Measurements from ENCODE around the gene MYT1.
A peak's percentile ranks its signal among the peaks of the same experiment; 100 is the strongest.

MYT1 gene

GRCh38 chr20:64155258-64156135 is 8.8 kb upstream of the MYT1 start:
- no peak for DNase-seq

DNA sequence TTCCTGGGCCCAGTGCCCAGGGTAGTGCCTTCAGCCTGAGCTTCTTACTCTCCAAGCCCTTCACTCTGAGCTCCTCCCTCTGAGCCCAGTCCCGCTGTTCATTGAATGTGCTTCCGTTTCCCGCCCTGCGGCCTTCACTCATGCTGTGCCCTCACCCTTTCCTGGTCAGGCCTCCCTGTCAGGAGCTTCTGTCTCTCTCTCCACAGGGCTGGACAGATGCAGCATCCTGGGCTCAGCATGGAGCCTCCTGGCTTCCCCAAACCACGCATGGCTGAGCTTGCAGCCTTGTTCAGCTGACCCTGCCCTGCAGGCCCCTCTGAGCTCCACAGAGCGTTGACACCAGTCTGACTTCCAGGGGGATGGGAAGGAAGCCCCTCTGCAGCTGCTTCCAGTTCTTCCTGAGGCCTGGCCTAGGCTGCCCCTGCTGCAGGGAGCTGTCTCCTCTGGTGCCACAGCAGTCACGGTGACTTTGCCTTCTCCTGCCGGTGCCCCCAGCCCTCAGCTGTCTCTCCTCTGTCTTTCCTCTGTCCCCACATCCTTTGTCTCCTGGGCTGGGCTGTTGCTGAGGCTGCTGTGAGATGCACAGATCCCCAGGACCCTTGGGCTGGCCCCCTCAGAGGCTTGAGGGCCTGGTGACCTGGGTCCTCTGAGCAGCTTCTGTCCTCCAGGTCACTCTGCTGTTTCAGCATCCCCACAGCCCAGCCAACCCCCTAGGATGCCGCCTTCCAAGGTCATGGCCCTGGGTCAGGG is 7.9 kb upstream of the MYT1 start:
- no peak for DNase-seq

- no peak for DNase-seq
Measured at GRCh38 chr20:64156886-64157875, 7.1 kb upstream of the MYT1 start.

GRCh38 chr20:64157878-64158277 is 6.4 kb upstream of the MYT1 start:
- no peak for DNase-seq

GRCh38 chr20:64158346-64159285 is 5.6 kb upstream of the MYT1 start:
- DNase-seq: no peak

GRCh38 chr20:64159286-64159680 is 5.0 kb upstream of the MYT1 start:
- DNase-seq: no peak

DNA sequence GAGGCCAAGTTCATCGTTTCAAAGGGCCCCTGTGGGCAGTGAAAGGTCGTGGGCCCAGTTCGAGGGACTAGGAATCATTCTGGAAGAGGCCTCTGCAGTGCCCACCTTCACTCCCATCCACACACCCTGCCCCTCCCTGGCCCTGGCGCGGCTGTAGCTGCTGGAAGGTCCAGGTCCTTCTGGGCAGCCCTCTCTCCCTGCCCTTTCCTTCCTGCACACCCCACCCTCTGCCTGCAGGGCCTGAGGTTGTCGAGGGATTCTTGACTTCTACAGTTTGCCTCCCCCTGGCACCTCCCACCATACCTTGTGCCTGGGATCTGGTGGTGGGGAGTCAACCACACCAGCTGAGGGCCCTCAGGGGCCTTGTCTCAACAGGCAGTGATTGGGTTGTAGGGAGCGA is 4.5 kb upstream of the MYT1 start:
- no peak for DNase-seq

GRCh38 chr20:64160118-64160517 is 4.1 kb upstream of the MYT1 start:
- DNase-seq: no peak

- DNase-seq: no peak
Measured at GRCh38 chr20:64160526-64161355, 3.5 kb upstream of the MYT1 start.

GRCh38 chr20:64161356-64162238 is 2.7 kb upstream of the MYT1 start:
- DNase-seq: peak; percentile 73

DNA sequence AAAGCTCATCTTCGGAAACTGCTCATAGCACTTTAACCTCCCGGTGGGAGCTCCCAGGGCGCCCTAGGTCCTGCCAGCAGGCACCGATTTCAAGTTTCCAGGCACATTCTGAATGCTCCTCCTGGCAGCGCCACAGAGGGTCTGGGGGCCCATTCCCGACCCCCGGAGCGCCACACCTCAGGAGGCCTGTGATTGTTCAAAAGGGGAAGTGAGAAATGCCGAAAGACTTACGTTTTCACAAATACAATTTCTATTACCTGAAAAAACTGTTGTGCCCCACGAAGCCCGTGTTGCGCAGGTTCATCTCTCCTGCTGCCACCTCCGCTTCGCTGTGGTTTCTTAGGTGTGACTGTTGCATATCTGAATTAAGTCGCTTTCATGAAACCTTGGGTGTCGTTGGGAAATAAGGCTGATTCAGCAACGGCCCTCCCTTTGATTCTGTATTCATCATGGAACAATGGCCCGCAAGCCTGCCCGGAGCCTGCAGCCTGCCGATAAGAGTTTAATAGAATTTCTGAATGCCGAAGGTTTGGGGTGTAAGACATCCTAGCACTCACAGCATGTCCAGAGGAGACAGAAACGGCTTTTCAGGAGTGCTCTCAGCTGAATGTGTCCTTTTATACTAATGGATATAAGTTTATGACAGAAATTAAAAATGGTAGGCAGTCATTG is 1.9 kb upstream of the MYT1 start:
- no peak for DNase-seq

- DNase-seq: no peak
Measured at GRCh38 chr20:64163776-64164122, 503 bp upstream of the MYT1 start.

DNA sequence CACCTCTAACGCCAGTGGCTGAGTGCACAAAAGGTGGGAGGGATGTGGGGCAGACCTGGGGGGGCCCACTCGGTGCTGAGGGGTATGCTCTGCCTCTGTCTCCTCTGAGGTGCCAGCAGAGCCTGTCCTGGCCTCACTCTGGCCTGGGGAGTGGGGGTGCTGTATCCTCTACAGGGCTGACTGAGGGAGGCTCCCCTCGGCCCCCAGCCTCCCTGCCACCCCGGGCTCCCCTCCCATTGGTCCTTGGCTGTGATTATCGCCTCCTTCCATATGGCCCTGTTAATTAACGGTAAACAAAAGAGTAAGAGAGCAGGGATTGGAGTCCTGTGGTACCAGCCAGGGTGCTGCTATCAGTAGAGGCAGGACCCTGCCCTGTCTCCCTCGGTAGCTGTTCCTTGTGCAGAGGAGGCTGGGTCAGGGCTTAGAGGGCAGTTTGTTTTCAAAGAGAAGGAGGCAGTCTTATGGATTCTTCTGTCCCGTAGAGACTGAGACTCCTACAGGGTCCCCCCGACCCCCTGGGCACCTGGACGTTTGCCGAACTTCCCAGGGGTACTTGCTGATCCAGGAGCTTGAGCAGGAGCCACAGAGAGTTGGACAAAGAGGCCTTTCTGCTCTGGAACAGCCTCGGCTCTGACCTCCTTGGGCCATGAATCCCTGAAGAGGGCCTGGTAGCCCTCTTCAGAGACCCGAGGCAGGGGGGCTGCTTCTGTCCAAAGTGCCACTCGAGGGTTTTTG is 1.8 kb downstream of the MYT1 start:
- DNase-seq: no peak

- no peak for DNase-seq
Measured at GRCh38 chr20:64166721-64167615, 2.7 kb downstream of the MYT1 start.

DNA sequence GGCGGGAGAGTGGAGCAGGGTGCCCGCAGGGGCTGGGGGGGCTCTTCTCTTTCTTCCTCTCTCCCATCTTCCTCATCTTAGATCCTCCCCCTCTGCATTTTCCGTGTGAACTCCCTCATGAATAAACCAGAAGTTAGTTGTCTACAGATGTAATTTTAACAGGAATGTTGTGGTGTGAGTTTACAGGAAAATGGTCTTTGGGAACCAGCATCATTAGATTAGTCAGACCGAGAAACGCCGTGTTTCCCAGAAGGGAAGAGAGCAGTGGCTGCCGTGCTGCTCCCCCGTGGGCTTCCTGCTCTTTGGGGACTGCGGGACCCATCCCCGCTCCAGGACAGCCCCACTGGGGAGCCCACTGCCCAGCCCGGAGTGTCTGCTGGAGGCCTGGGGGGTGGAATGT is 3.4 kb downstream of the MYT1 start:
- DNase-seq: no peak

DNA sequence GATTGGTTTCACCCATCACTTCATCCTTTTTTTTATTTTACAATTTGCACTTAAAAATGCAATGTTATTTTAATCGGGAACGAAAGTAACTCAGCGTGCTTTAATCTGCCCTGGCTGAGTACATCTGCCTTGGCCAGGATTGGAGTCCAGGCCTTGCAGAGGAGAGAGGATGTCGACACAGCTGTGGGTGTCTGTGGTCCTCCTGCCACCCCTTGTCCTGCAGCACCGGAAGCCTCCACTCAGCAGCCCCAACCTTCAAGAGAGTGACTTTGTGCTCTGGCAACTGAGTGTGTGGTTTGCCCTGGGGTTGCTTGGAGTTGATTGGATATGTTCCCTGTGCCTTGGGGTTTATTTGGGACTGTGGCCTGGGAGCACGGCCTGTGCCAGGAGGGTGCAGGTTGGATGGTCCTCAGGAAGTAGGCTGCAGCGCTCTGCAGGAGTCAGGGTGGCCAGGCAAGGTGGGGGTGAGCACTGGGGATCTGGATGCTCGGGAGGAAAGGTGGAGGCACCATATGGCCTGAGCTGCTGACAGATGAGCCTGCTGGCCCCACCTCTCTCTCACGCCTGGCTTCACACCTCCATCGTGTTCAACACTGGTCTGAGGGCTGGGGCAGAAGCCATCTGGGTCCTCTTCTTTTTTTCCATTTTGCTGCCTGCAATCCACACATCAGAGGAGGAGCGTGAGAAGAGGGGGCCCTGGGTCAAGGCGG is 4.3 kb downstream of the MYT1 start:
- no peak for DNase-seq

DNA sequence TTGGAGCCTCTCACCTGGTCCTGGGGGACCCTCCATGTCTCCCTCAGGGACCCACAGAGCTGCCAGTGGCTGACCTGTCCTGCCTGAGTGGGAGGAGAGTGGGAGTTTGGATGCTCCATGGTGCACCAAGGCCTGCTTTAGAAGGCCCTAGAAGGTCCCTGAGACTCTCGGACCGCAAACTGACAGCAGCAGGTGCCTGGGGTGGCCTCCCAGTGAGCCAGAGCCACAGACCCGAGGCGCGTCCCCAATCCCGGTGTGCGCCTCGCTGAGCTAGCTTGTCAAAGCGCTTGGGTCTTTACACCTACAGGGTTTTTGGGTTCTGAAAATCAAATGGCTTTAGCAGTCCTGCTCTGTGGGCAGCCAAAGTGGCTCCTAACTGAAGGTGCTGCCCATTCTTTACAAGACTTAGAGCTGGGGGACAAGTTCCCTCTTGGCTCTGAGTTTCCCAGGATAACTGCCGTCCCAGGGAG is 4.9 kb downstream of the MYT1 start:
- no peak for DNase-seq
